ENCODE results near the gene SLC6A6.
A peak's percentile ranks its signal among the peaks of the same experiment; 100 is the strongest.

The SLC6A6 gene

DNA sequence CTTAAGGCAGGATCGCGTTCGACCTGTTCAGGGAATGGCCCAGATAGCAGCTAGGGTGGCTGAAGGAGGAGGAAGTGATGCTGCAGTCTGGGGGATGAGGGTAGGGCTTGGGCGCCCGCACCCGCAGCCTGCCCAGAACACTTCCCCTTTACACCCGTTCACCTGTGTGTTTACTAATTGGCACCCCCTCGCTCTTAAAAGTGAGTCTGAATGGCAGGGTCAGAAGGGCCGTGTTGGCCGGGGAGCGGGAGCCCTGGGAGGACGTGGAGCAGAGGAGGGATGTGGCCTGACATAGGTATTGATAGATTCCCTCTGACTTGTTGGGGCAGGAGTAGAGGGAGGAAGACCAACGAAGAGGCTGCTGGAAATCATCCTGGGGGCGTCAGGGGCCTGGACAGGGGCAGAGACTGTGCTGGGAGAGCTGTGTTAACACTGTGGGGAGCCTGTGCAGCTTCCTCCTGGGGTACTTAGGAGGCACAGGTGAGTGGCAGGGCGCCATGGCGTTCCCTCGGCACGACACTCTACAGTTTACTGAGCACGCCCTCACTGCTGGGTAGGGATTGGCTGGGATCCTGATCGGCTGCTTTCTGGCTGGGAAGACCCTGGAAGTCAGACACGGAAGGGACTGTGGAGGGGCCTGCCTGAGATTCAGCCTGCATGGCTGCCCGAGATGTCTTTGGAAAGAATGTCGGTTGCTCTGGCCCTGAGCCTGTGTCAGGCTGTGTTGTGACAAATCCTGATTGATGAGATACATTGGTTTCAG, 51.7 kb downstream of the SLC6A6 start:
- no peak for DNase-seq (ENCODE audit: low read depth)
- no peak overlapping the region for H3K4me3 ChIP-seq (ENCODE audit: low read length)
- no peak for TF ChIP-seq CTCF (conservative IDR thresholded peaks at IDR 0.05; ENCODE audit: low read depth, low read length)

DNA sequence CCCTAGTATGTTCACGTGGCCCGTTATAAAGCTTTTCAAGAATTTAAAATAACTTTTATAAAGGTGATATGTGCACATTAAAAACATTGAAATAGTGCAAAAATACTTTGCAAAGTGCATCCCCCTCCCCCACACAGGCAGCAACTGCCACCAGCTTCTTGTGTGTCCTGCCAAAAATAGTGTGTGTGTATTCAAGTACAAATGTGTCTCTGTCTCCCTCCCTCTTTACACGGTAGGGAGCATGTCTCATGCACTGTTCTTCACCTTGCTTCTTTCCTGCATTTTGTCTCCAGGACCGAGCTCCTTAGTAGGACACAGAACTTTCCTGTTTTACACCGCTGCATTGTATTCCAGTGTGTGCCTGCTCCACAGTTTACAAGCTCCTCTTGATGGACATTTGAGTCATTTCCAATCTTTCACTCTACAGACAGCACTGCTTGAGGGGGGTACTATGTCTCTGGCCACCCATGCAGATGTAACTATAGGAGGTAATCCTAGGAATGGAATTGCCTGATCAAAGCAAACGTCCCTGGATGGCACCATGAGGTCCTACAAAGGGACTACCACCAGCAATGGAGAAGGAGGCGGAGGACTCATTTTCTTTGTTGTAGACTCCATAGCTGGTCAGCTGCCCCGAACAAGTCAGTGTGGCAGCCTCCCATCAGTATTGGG, 52.4 kb downstream of the SLC6A6 start:
- no peak for TF ChIP-seq CTCF (conservative IDR thresholded peaks at IDR 0.05; ENCODE audit: low read depth, low read length)
- no peak for DNase-seq (ENCODE audit: low read depth)
- H3K4me3 ChIP-seq (ENCODE audit: low read length), result no peak overlapping the region

DNA sequence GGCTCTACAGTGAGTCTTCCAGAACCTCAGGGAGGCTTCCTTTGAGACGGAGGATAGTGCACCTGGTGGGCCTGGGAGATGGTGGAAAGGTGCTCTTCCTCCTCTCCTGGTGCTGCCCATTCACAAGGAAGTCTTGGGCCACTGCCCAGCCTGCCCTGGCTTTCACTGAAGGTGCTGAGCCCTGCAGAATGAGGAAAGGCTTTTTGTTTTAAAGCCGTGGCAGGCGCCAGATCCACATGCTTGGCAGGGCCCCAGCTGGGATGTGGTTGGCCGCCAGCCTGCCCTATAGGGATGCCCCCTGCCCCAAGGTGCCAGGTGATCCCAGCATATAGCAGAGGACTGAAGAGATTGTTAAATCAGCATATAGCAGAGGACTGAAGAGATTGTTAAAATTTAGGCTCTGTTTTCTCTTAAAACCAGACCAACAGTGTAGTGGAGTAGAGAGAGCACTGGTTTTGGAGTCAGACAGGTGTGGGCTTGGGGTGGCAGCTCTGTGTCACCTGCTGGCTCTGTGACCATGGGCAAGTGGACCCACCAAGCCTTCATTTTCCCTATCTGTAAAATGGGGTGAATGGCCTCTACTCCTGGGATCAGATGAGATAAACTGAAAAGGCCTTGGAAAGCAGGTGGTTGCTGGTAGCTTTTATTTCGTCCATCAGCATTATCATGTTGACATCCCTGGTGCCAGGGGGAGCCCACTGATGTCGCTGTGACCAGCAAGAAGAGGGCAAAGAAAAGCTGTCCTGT, 53.3 kb downstream of the SLC6A6 start:
- no peak overlapping the region for H3K4me3 ChIP-seq (ENCODE audit: low read length)
- peak; percentile 70 for DNase-seq (ENCODE audit: low read depth)
- no peak for TF ChIP-seq CTCF (conservative IDR thresholded peaks at IDR 0.05; ENCODE audit: low read depth, low read length)

- no peak for TF ChIP-seq CTCF (conservative IDR thresholded peaks at IDR 0.05; ENCODE audit: low read depth, low read length)
These were observed 54.4 kb downstream of the SLC6A6 start for GRCh38 chr3:14456794-14457193.

GRCh38 chr3:14457481-14457880, 55.1 kb downstream of the SLC6A6 start:
- no peak overlapping the region for H3K4me3 ChIP-seq (ENCODE audit: low read length)
- DNase-seq (ENCODE audit: low read depth), result no peak
- TF ChIP-seq CTCF (conservative IDR thresholded peaks at IDR 0.05; ENCODE audit: low read depth, low read length), result no peak

More at GRCh38 chr3:14456794-14457193, 54.4 kb downstream of the SLC6A6 start:
- no peak overlapping the region for H3K4me3 ChIP-seq (ENCODE audit: low read length)
- no peak for DNase-seq (ENCODE audit: low read depth)

DNA sequence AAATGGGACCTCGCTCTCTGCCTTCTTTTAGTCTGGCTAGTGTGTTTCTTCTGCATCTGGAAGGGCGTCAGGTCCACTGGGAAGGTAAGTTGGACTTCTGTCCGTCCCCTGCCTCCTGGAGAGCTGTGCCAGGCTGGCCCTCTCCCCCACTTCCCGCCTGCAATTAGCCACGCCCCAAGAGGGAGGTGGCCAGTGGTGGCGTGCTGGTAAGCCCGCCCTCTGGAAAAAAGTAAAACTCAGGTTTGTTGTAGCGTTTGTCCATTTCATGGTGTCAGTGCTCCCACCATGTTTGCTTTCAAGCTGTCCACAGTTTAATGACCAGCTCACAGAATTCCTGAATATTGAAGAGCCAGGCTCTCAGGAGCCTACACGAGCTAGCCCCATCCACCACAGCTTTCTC, 55.6 kb downstream of the SLC6A6 start:
- no peak for DNase-seq (ENCODE audit: low read depth)
- H3K4me3 ChIP-seq (ENCODE audit: low read length), result no peak overlapping the region
- no peak for TF ChIP-seq CTCF (conservative IDR thresholded peaks at IDR 0.05; ENCODE audit: low read depth, low read length)

Data from retinal pigment epithelial cell (primary cell).